GM23248 (cell line): ENCODE measurements around the gene TKTL2. TPM values are rescaled to one million over a fixed set of nuclear protein-coding genes. Genes with fewer than 3 reads are reported as not detected.
A peak's percentile ranks its signal among the peaks of the same experiment; 100 is the strongest.
"Not testable (repeated sequence)": the region's sequence is repeated elsewhere in the genome, so short reads cannot be mapped to it uniquely, and the experiment has no call there.

Source experiments
- DNase-seq: peaks from one replicate; pipeline ENCODE4 v3.0.0-alpha.2; 2015
- H2AFZ ChIP-seq: fragments of 200-600 bp; sonication (generic); 2 replicates; pipeline ENCODE4 v1.6.1; 2016; ENCODE audit warnings: antibody characterized with exemption
- H3F3A ChIP-seq: fragments of 200-600 bp; sonication (generic); 2 replicates; pipeline ENCODE4 v1.6.1; 2016; ENCODE audit warnings: mild to moderate bottlenecking, antibody characterized with exemption, mixed run types; ENCODE audit not compliant: insufficient read depth
- H3K27ac ChIP-seq: fragments of 200-600 bp; sonication (generic); 2 replicates; pipeline ENCODE4 v1.5.1; 2016; ENCODE audit warnings: mild to moderate bottlenecking
- H3K27me3 ChIP-seq: fragments of 200-600 bp; sonication (generic); replicated peaks from 2 replicates; pipeline ENCODE4 v1.6.1; 2016; ENCODE audit warnings: mild to moderate bottlenecking; ENCODE audit not compliant: insufficient read depth
- H3K36me3 ChIP-seq: fragments of 200-600 bp; sonication (generic); 2 replicates; pipeline ENCODE4 v1.6.1; 2016; ENCODE audit warnings: low read depth, mild to moderate bottlenecking
- H3K4me1 ChIP-seq: fragments of 200-600 bp; sonication (generic); 2 replicates; pipeline ENCODE4 v1.6.1; 2016; ENCODE audit warnings: mild to moderate bottlenecking; ENCODE audit not compliant: insufficient read depth
- H3K4me2 ChIP-seq: fragments of 200-600 bp; sonication (generic); one replicate; pipeline ENCODE4 v1.6.1; 2016; ENCODE audit warnings: mild to moderate bottlenecking; ENCODE audit not compliant: unreplicated experiment
- H3K4me3 ChIP-seq: fragments of 200-600 bp; sonication (generic); 2 replicates; pipeline ENCODE4 v1.5.1; 2016; ENCODE audit warnings: mild to moderate bottlenecking
- H3K79me2 ChIP-seq: fragments of 200-600 bp; sonication (generic); 2 replicates; pipeline ENCODE4 v1.6.1; 2016; ENCODE audit warnings: mild to moderate bottlenecking; ENCODE audit not compliant: insufficient read depth
- H3K9ac ChIP-seq: fragments of 200-600 bp; sonication (generic); 2 replicates; pipeline ENCODE4 v1.6.1; 2016; ENCODE audit warnings: mild to moderate bottlenecking
- H3K9me2 ChIP-seq: fragments of 200-600 bp; sonication (generic); 2 replicates; pipeline ENCODE4 v1.6.1; 2016; ENCODE audit warnings: mixed run types, mild to moderate bottlenecking, moderate library complexity; ENCODE audit not compliant: insufficient read depth
- H3K9me3 ChIP-seq: fragments of 200-600 bp; sonication (generic); one replicate; pipeline ENCODE4 v1.6.1; 2017; ENCODE audit warnings: low read depth
- H4K20me1 ChIP-seq: fragments of 200-600 bp; sonication (generic); 2 replicates; pipeline ENCODE4 v1.6.0; 2016; ENCODE audit not compliant: insufficient read depth
- EZH2 ChIP-seq: fragments of 200-600 bp; sonication (generic); IDR thresholded peaks from 2 replicates; pipeline ENCODE4 v1.6.1; 2018; ENCODE audit warnings: antibody characterized with exemption, mild to moderate bottlenecking; ENCODE audit not compliant: insufficient read depth, poor library complexity, severe bottlenecking
- EZH2phosphoT487 ChIP-seq: fragments of 200-600 bp; sonication (generic); IDR thresholded peaks from 2 replicates; pipeline ENCODE4 v1.6.1; 2018; ENCODE audit warnings: antibody characterized with exemption, moderate library complexity, mild to moderate bottlenecking, low read depth; ENCODE audit not compliant: insufficient read depth
- WGBS, 2 experiments: methylation state at CpG; one replicate each; pipeline ENCODE4 v1.1.6; 2015 to 2017; ENCODE audit warnings: low lambda C conversion rate in 2 of 2, low coverage in 1 of 2; ENCODE audit errors: missing lambda C conversion rate in 2 of 2; 5-methylcytosine and 5-hydroxymethylcytosine counted together
- in situ Hi-C: fragments of 300-500 bp; cut with MboI; formaldehyde crosslinking; loops from 2 replicates; pipeline ENCODE4 v1.15.0; 2020
- polyA plus RNA-seq: library from polyadenylated mRNA; unstranded; fragments of >200 nt; fragmentation: Nextera tagmentation; extraction: Ambion mirVana; gene quantifications from 2 replicates; pipeline ENCODE4 v1.2.1, GENCODE V29; 2016
- total RNA-seq: library from RNA; depleted of rRNA; stranded (reverse); fragments of >200 nt; shearing (Covaris generic); gene quantifications from 2 replicates; pipeline ENCODE4 v1.2.3, GENCODE V29; 2014

TKTL2 gene
- total and polyA plus RNA-seq, 2 experiments from 2014 or later, result not detected

- Histone ChIP-seq H4K20me1 (no peaks in the 10 kb centered on the region), H3K4me1 (no peaks in the 10 kb centered on the region), H2AFZ (no peak overlapping the region), H3F3A (no peaks in the 10 kb centered on the region), H3K36me3 (no peaks in the 10 kb centered on the region), H3K9me2 (no peaks in the 10 kb centered on the region), H3K27me3 (peaks cover 6% of the 10 kb centered on the region; the same call in 1 of the 2 replicates), H3K79me2 (no peaks in the 10 kb centered on the region), H3K9ac (no peak overlapping the region), H3K27ac (no peak overlapping the region), H3K9me3 (no peaks in the 10 kb centered on the region), H3K4me2 (no peak overlapping the region), H3K4me3 (no peak overlapping the region)
- in situ Hi-C loops, result no loop called here
- TF ChIP-seq EZH2 (no peak), EZH2phosphoT487 (no peak)
- WGBS, 2 experiments, result 42 to 46% methylated on average over 4 of the region's 4 CpGs
- DNase-seq, result peak; percentile 7
Measured at GRCh38 chr4:163467082-163467770, 6.3 kb downstream of the TKTL2 start.

- in situ Hi-C loops, result no loop called here
Measured at GRCh38 chr4:163462556-163462955, 11.0 kb downstream of the TKTL2 start.

GRCh38 chr4:163448540-163449203 lies 24.9 kb downstream of the TKTL2 start:
- H3K9ac ChIP-seq, result no peak overlapping the region
- DNase-seq, result peak; percentile 42
- H3K4me1 ChIP-seq, result no peaks in the 10 kb centered on the region
- no peaks in the 10 kb centered on the region for H3K9me3 ChIP-seq
- H4K20me1 ChIP-seq, result no peaks in the 10 kb centered on the region
- no peak overlapping the region for H3K27ac ChIP-seq
- no peaks in the 10 kb centered on the region for H3K36me3 ChIP-seq
- H3F3A ChIP-seq, result 0 out of 2 replicates have a peak, but pooled peaks cover 6% of the 10 kb centered on the region
- no peak overlapping the region for H3K4me3 ChIP-seq
- WGBS, 2 experiments, result 7 to 11% methylated on average over 6 of the region's 6 CpGs
- H3K27me3 ChIP-seq, result no peaks in the 10 kb centered on the region; the same call in 1 of the 2 replicates
- no peaks in the 10 kb centered on the region for H3K79me2 ChIP-seq
- in situ Hi-C loops, result no loop called here
- no peaks in the 10 kb centered on the region for H3K9me2 ChIP-seq
- TF ChIP-seq EZH2 (no peak), EZH2phosphoT487 (no peak)
- H3K4me2 ChIP-seq, result no peak overlapping the region
- H2AFZ ChIP-seq, result 0 out of 2 replicates have a peak overlapping the region, but pooled peaks have one; percentile 26

More at GRCh38 chr4:163462556-163462955, 11.0 kb downstream of the TKTL2 start:
- H3K4me1 ChIP-seq, result no peaks in the 10 kb centered on the region
- no peak for DNase-seq
- H3K4me3 ChIP-seq, result no peak overlapping the region
- H2AFZ ChIP-seq, result no peak overlapping the region
- H3K27me3 ChIP-seq, result peaks cover 12% of the 10 kb centered on the region
- H3K9me3 ChIP-seq, result no peaks in the 10 kb centered on the region
- no peaks in the 10 kb centered on the region for H4K20me1 ChIP-seq
- no peak overlapping the region for H3K27ac ChIP-seq
- TF ChIP-seq EZH2 (no peak), EZH2phosphoT487 (no peak)
- 32 to 43% methylated on average over 5 of the region's 5 CpGs for WGBS, 2 experiments
- H3K9me2 ChIP-seq, result no peaks in the 10 kb centered on the region
- no peaks in the 10 kb centered on the region for H3K36me3 ChIP-seq
- H3K9ac ChIP-seq, result no peak overlapping the region
- no peak overlapping the region for H3K4me2 ChIP-seq
- no peaks in the 10 kb centered on the region for H3K79me2 ChIP-seq
- H3F3A ChIP-seq, result no peaks in the 10 kb centered on the region

GRCh38 chr4:163447481-163447880 lies 26.1 kb downstream of the TKTL2 start:
- H2AFZ ChIP-seq, result no peak overlapping the region
- no peaks in the 10 kb centered on the region for H3K9me2 ChIP-seq
- no peaks in the 10 kb centered on the region for H3K4me1 ChIP-seq
- no peak overlapping the region for H3K4me2 ChIP-seq
- in situ Hi-C loops, result no loop called here
- H3F3A ChIP-seq, result 0 out of 2 replicates have a peak, but pooled peaks cover 6% of the 10 kb centered on the region
- H3K27ac ChIP-seq, result no peak overlapping the region
- no peak for DNase-seq
- no peak for TF ChIP-seq EZH2
- no peak for TF ChIP-seq EZH2phosphoT487
- H3K27me3 ChIP-seq, result no peaks in the 10 kb centered on the region
- H3K9ac ChIP-seq, result no peak overlapping the region
- 0 to 2% methylated on average over 1 of the region's 1 CpG for WGBS, 2 experiments
- no peaks in the 10 kb centered on the region for H4K20me1 ChIP-seq
- no peaks in the 10 kb centered on the region for H3K36me3 ChIP-seq
- H3K9me3 ChIP-seq, result no peaks in the 10 kb centered on the region
- H3K4me3 ChIP-seq, result no peak overlapping the region
- no peaks in the 10 kb centered on the region for H3K79me2 ChIP-seq

GRCh38 chr4:163447023-163447422 lies 26.5 kb downstream of the TKTL2 start:
- H4K20me1 ChIP-seq, H2AFZ ChIP-seq, H3K4me1 ChIP-seq, H3K4me3 ChIP-seq, H3K4me2 ChIP-seq, H3F3A ChIP-seq, H3K27ac ChIP-seq, DNase-seq, in situ Hi-C loops, H3K79me2 ChIP-seq, H3K27me3 ChIP-seq, H3K9ac ChIP-seq, H3K9me3 ChIP-seq, H3K9me2 ChIP-seq, H3K36me3 ChIP-seq: not testable (repeated sequence)
- 46 to 49% methylated on average over 12 of the region's 12 CpGs for WGBS, 2 experiments
